IMR-90 (cell line): ENCODE data around the gene TMPRSS9. TPM values are rescaled to one million over a fixed set of nuclear protein-coding genes. Genes with fewer than 3 reads are reported as not detected.

Experiments
- ATAC-seq: fragments of 200-7000 bp; cut with Tn5 transposase; 2 replicates; pipeline ENCODE4 v1.9.1; 2020; ENCODE audit warnings: low read depth, mild to moderate bottlenecking, moderate library complexity
- BruUV-seq: library from RNA; stranded (reverse); fragments of 400-500 nt; replicated peaks from 2 replicates; lab custom pipeline; 2021; lab: Mats Ljungman, UMichigan
- CTCF ChIA-PET: fragments of 300-600 bp; formaldehyde crosslinking; extraction: SDS; loops from one replicate; lab custom pipeline; 2021; ENCODE audit warnings: antibody characterized with exemption; lab: Yijun Ruan, JAX
- POLR2A ChIA-PET: fragments of 300-600 bp; sonication (Branson Sonifier 250); formaldehyde crosslinking; loops from one replicate; lab custom pipeline; 2022; ENCODE audit warnings: antibody characterized with exemption; ENCODE audit not compliant: unreplicated experiment; lab: Charles Lee
- DNase-seq: peaks from one replicate; pipeline ENCODE4 v3.0.0; 2013
- H2AFZ ChIP-seq: replicated peaks from 2 replicates; pipeline ENCODE3; 2013; ENCODE audit warnings: low read length, mild to moderate bottlenecking; ENCODE audit not compliant: poor library complexity
- H2AK5ac ChIP-seq: 2 replicates; pipeline ENCODE4 v1.6.1; 2013; ENCODE audit warnings: low read depth, low read length, inconsistent platforms
- H2AK9ac ChIP-seq: replicated peaks from 2 replicates; pipeline ENCODE3; 2013; ENCODE audit warnings: mild to moderate bottlenecking, low read depth, low read length, moderate library complexity; ENCODE audit not compliant: poor library complexity
- H2BK120ac ChIP-seq: 2 replicates; pipeline ENCODE4 v1.6.1; 2013; ENCODE audit warnings: low read depth, low read length, inconsistent platforms
- H2BK15ac ChIP-seq: 3 replicates; pipeline ENCODE4 v1.6.1; 2013; ENCODE audit warnings: low read depth, low read length, inconsistent platforms
- H2BK20ac ChIP-seq: 2 replicates; pipeline ENCODE4 v1.6.1; 2013; ENCODE audit warnings: low read depth, mild to moderate bottlenecking, inconsistent platforms, low read length, moderate library complexity
- H2BK5ac ChIP-seq: 2 replicates; pipeline ENCODE4 v1.6.1; 2013; ENCODE audit warnings: mild to moderate bottlenecking, low read depth, low read length, inconsistent platforms; ENCODE audit not compliant: poor library complexity, severe bottlenecking
- H3K14ac ChIP-seq: replicated peaks from 2 replicates; pipeline ENCODE4 v1.6.1; 2013; ENCODE audit warnings: low read depth, low read length, inconsistent platforms
- H3K18ac ChIP-seq: 2 replicates; pipeline ENCODE4 v1.6.1; 2013; ENCODE audit warnings: low read depth, low read length, control low read depth
- H3K23ac ChIP-seq: 2 replicates; pipeline ENCODE4 v1.6.1; 2013; ENCODE audit warnings: low read depth, low read length, inconsistent platforms
- H3K27ac ChIP-seq: 2 replicates; pipeline ENCODE4 v1.5.1; 2013; ENCODE audit warnings: mild to moderate bottlenecking, control low read depth, low read length; ENCODE audit not compliant: insufficient read depth
- H3K27me3 ChIP-seq: 2 replicates; pipeline ENCODE4 v1.6.1; 2013; ENCODE audit warnings: low read length; ENCODE audit not compliant: control insufficient read depth, insufficient read depth
- H3K36me3 ChIP-seq: 2 replicates; pipeline ENCODE4 v1.6.1; 2013; ENCODE audit warnings: low read length, mixed read lengths; ENCODE audit not compliant: control insufficient read depth, insufficient read depth
- H3K4ac ChIP-seq: 2 replicates; pipeline ENCODE4 v1.6.1; 2013; ENCODE audit warnings: low read depth, low read length, inconsistent platforms
- H3K4me1 ChIP-seq: 2 replicates; pipeline ENCODE4 v1.6.1; 2013; ENCODE audit warnings: low read length, mixed read lengths; ENCODE audit not compliant: control insufficient read depth, insufficient read depth
- H3K4me2 ChIP-seq: 2 replicates; pipeline ENCODE4 v1.6.1; 2013; ENCODE audit warnings: low read depth, mild to moderate bottlenecking, control low read depth, low read length, moderate library complexity
- H3K4me3 ChIP-seq: 2 replicates; pipeline ENCODE4 v1.5.1; 2013; ENCODE audit warnings: low read depth, mild to moderate bottlenecking, control low read depth, low read length, moderate library complexity; ENCODE audit not compliant: insufficient read depth
- H3K56ac ChIP-seq: 2 replicates; pipeline ENCODE4 v1.6.1; 2013; ENCODE audit warnings: low read length, inconsistent platforms; ENCODE audit not compliant: insufficient read depth; ENCODE audit errors: extremely low read depth
- H3K79me1 ChIP-seq, 2 experiments: 2 replicates each; pipeline ENCODE4 v1.6.1; 2013; ENCODE audit warnings: low read length in 2 of 2, inconsistent platforms in 1 of 2, low read depth in 1 of 2
- H3K9ac ChIP-seq: 2 replicates; pipeline ENCODE4 v1.6.1; 2013; ENCODE audit warnings: low read depth, low read length, control low read depth
- H3K9me1 ChIP-seq: 2 replicates; pipeline ENCODE4 v1.6.1; 2013; ENCODE audit warnings: low read length, inconsistent platforms; ENCODE audit not compliant: insufficient read depth
- H3K9me3 ChIP-seq: 2 replicates; pipeline ENCODE4 v1.6.1; 2013; ENCODE audit warnings: low read length; ENCODE audit not compliant: control insufficient read depth, insufficient read depth
- H4K20me1 ChIP-seq: 2 replicates; pipeline ENCODE4 v1.6.1; 2013; ENCODE audit warnings: low read length, inconsistent platforms; ENCODE audit not compliant: insufficient read depth
- H4K5ac ChIP-seq: 2 replicates; pipeline ENCODE4 v1.6.1; 2013; ENCODE audit warnings: mild to moderate bottlenecking, low read depth, low read length, control low read depth
- H4K8ac ChIP-seq, 2 experiments: 2 replicates each; pipeline ENCODE4 v1.6.1; 2013; ENCODE audit warnings: low read depth in 2 of 2, low read length in 2 of 2, control low read depth in 1 of 2, inconsistent platforms in 1 of 2
- H4K91ac ChIP-seq: 2 replicates; pipeline ENCODE4 v1.6.1; 2013; ENCODE audit warnings: low read depth, low read length, inconsistent platforms; ENCODE audit not compliant: insufficient read depth
- CEBPB ChIP-seq: IDR thresholded peaks from 2 replicates; pipeline ENCODE4 v1.6.1; 2012; ENCODE audit warnings: low read depth, low read length, improper control_type of control experiment
- CHD1 ChIP-seq: IDR thresholded peaks from 2 replicates; pipeline ENCODE4 v1.6.1; 2012; ENCODE audit warnings: low read depth, low read length, improper control_type of control experiment
- FOS ChIP-seq: fragments of 150-350 bp; IDR thresholded peaks from 2 replicates; pipeline ENCODE4 v1.6.1; 2016; ENCODE audit warnings: low read depth, low read length
- MAZ ChIP-seq: IDR thresholded peaks from 2 replicates; pipeline ENCODE4 v1.6.1; 2012; ENCODE audit warnings: low read depth, mild to moderate bottlenecking, low read length, improper control_type of control experiment, moderate library complexity, borderline replicate concordance
- MXI1 ChIP-seq: IDR thresholded peaks from 2 replicates; pipeline ENCODE4 v1.6.1; 2012; ENCODE audit warnings: low read depth, mild to moderate bottlenecking, low read length, moderate library complexity, borderline replicate concordance
- NFE2L2 ChIP-seq: fragments of 150-350 bp; IDR thresholded peaks from 2 replicates; pipeline ENCODE4 v1.6.1; 2016; ENCODE audit warnings: low read depth, mild to moderate bottlenecking, low read length
- RCOR1 ChIP-seq: IDR thresholded peaks from 2 replicates; pipeline ENCODE4 v1.6.1; 2012; ENCODE audit warnings: mild to moderate bottlenecking, low read length, improper control_type of control experiment; ENCODE audit not compliant: insufficient replicate concordance
- RFX5 ChIP-seq: IDR thresholded peaks from 2 replicates; pipeline ENCODE4 v1.8.0; 2012; ENCODE audit warnings: low read depth, mild to moderate bottlenecking, low read length, moderate library complexity
- SMC3 ChIP-seq: fragments of 150-350 bp; IDR thresholded peaks from 2 replicates; pipeline ENCODE4 v1.6.1; 2016; ENCODE audit warnings: low read depth, mild to moderate bottlenecking, antibody characterized with exemption, low read length, moderate library complexity
- WGBS, 2 experiments: methylation state at CpG; one replicate each; pipeline versions ENCODE4 v1.1.5 to v1.1.7; 2013; ENCODE audit warnings: missing lambda C conversion rate in 2 of 2; ENCODE audit not compliant: insufficient read length in 1 of 2; ENCODE audit errors: extremely low coverage in 2 of 2; 5-methylcytosine and 5-hydroxymethylcytosine counted together
- dilution Hi-C: fragments of 300-500 bp; cut with HindIII; formaldehyde crosslinking; loops from one replicate; pipeline ENCODE4 v1.14.3; 2018; ENCODE audit warnings: low sequenced_read_pairs; ENCODE audit not compliant: unreplicated experiment
- in situ Hi-C: fragments of 300-500 bp; cut with MboI; formaldehyde crosslinking; loops from 3 replicates; pipeline ENCODE4 v1.14.3; 2019; ENCODE audit warnings: low sequenced_read_pairs, inconsistent platforms, mixed read lengths
- intact Hi-C: fragments of 100-400 bp; cut with micrococcal nuclease; formaldehyde crosslinking; loops from 2 replicates; pipeline ENCODE4 v1.10.0; 2022
- polyA plus RNA-seq, 3 experiments: library from polyadenylated mRNA; depleted of rRNA; stranded (reverse); fragments of >200 nt; gene quantifications; 2 replicates each; pipeline ENCODE4 v1.2.3, GENCODE V29; 2012; ENCODE audit warnings: low replicate concordance in 1 of 3
- total RNA-seq: library from RNA; depleted of rRNA; stranded (reverse); fragments of >200 nt; gene quantifications from 2 replicates; pipeline ENCODE4 v1.2.3, GENCODE V29; 2012
- TF ChIP-seq, protein P1 (sequence below): fragments of 150-350 bp; IDR thresholded peaks from 2 replicates; pipeline ENCODE4 v1.6.1; 2016; ENCODE audit warnings: low read depth, mild to moderate bottlenecking, low read length, moderate library complexity, borderline replicate concordance
- TF ChIP-seq, protein P2 (sequence below): conservative IDR thresholded peaks from 2 replicates; pipeline ENCODE4 v1.5.1; 2012; ENCODE audit warnings: mild to moderate bottlenecking, low read depth, low read length, improper control_type of control experiment

Gene TMPRSS9
- total and polyA plus RNA-seq, 2 of the 4 experiments (the other 2 are of a cell fraction), result not detected

DNA sequence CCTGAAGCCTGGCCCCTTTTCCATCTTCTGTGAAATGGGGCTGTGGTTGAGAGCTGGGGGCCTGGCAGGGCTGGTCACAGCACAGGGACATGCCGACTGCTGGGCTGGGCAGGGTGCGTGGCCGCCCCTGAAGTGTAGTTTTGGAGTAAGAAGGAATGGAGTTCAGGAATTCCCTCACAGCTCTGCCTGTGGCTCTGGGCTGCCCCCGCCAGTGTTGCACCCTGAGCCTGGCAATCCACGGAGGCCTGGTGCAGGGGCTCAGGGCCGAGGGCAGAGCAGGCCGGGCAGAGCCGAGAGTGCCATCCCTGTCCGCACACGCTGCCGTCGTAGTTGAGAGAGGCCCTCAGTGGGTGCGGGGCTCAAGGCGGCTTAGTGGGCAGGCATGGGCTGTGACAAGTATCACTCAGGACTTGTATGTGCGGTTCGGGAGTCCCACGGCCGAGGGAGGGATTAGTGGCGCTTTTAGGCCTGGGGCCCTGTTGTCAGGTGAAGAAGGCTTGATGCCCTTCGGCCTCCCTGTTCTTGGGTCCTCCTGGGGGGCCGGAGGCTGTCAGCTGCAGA is 21.9 kb upstream of the TMPRSS9 start:
- H2AK5ac ChIP-seq, result no peak overlapping the region
- no peak overlapping the region for H3K4me3 ChIP-seq
- H3K9me3 ChIP-seq, result no peaks in the 10 kb centered on the region
- peaks cover 13% of the 10 kb centered on the region for H3K9me1 ChIP-seq
- no peak overlapping the region for H3K9ac ChIP-seq
- no peak overlapping the region for H4K91ac ChIP-seq
- dilution Hi-C loops, result no loop called here
- no peak overlapping the region for H4K8ac ChIP-seq
- H2BK5ac ChIP-seq, result no peak overlapping the region
- no peak overlapping the region for H3K23ac ChIP-seq
- H3K36me3 ChIP-seq, result peaks cover 19% of the 10 kb centered on the region
- no peak overlapping the region for H3K18ac ChIP-seq
- no peak overlapping the region for H2AK9ac ChIP-seq
- in situ Hi-C loops, result no loop called here
- BruUV-seq, result no TSS peak
- TF ChIP-seq RFX5, result no peak
- no peak for TF ChIP-seq MXI1
- TF ChIP-seq NFE2L2, result no peak
- no peak for TF ChIP-seq CEBPB
- no peak for TF ChIP-seq RCOR1
- TF ChIP-seq FOS, result no peak
- no peak for TF ChIP-seq MAZ
- no peak for TF ChIP-seq SMC3
- TF ChIP-seq, protein P1, sequence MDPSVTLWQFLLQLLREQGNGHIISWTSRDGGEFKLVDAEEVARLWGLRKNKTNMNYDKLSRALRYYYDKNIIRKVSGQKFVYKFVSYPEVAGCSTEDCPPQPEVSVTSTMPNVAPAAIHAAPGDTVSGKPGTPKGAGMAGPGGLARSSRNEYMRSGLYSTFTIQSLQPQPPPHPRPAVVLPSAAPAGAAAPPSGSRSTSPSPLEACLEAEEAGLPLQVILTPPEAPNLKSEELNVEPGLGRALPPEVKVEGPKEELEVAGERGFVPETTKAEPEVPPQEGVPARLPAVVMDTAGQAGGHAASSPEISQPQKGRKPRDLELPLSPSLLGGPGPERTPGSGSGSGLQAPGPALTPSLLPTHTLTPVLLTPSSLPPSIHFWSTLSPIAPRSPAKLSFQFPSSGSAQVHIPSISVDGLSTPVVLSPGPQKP, result no peak
- TF ChIP-seq, protein P2, sequence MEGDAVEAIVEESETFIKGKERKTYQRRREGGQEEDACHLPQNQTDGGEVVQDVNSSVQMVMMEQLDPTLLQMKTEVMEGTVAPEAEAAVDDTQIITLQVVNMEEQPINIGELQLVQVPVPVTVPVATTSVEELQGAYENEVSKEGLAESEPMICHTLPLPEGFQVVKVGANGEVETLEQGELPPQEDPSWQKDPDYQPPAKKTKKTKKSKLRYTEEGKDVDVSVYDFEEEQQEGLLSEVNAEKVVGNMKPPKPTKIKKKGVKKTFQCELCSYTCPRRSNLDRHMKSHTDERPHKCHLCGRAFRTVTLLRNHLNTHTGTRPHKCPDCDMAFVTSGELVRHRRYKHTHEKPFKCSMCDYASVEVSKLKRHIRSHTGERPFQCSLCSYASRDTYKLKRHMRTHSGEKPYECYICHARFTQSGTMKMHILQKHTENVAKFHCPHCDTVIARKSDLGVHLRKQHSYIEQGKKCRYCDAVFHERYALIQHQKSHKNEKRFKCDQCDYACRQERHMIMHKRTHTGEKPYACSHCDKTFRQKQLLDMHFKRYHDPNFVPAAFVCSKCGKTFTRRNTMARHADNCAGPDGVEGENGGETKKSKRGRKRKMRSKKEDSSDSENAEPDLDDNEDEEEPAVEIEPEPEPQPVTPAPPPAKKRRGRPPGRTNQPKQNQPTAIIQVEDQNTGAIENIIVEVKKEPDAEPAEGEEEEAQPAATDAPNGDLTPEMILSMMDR, result no peak
- no peak for TF ChIP-seq CHD1
- WGBS, 2 experiments, result 98% methylated on average over 14 of the region's 21 CpGs; no CpG with 5 or more reads in 1 of the 2 experiments
- intact Hi-C loops, result no loop called here
- H3K14ac ChIP-seq, result no peak overlapping the region
- CTCF ChIA-PET, result no interaction called here
- H3K4me1 ChIP-seq, result no peaks in the 10 kb centered on the region
- no peak overlapping the region for H4K5ac ChIP-seq
- ATAC-seq (no peak), DNase-seq (no peak)
- POLR2A ChIA-PET, result no interaction called here
- no peak overlapping the region for H3K4ac ChIP-seq
- no peak overlapping the region for H3K27ac ChIP-seq
- no peak overlapping the region for H3K56ac ChIP-seq
- no peak overlapping the region for H2AFZ ChIP-seq
- no peak overlapping the region for H2BK20ac ChIP-seq
- H3K27me3 ChIP-seq, result no peaks in the 10 kb centered on the region
- H2BK120ac ChIP-seq, result no peak overlapping the region
- H3K79me1 ChIP-seq, result peaks cover 20 to 41% of the 10 kb centered on the region in 2 experiments
- no peak overlapping the region for H3K4me2 ChIP-seq
- peaks cover 23% of the 10 kb centered on the region for H4K20me1 ChIP-seq
- no peak overlapping the region for H2BK15ac ChIP-seq
